B cell (primary cell): ENCODE results near the gene COLQ. TPM values are rescaled to one million over a fixed set of nuclear protein-coding genes. Genes with fewer than 3 reads are reported as not detected.
"Not testable (repeated sequence)": the region's sequence is repeated elsewhere in the genome, so short reads cannot be mapped to it uniquely, and the experiment has no call there.

ENCODE experiments used
- ATAC-seq: fragments of 200-7000 bp; cut with Tn5 transposase; one replicate; pipeline ENCODE4 v1.10.0; 2021; ENCODE audit warnings: low read depth, mild to moderate bottlenecking, moderate number of reproducible peaks, moderate library complexity
- CTCF ChIA-PET: fragments of 350-600 bp; sonication (Branson Sonifier 250); formaldehyde crosslinking; loops from one replicate; lab custom pipeline; 2021; ENCODE audit warnings: antibody characterized with exemption, inconsistent platforms; lab: Charles Lee
- POLR2A ChIA-PET: fragments of 350-600 bp; sonication (Branson Sonifier 250); formaldehyde crosslinking; loops from one replicate; lab custom pipeline; 2021; ENCODE audit warnings: antibody characterized with exemption; lab: Charles Lee
- DNase-seq: peaks from one replicate; pipeline ENCODE4 v3.0.0; 2013
- H2AFZ ChIP-seq: 2 replicates; pipeline ENCODE4 v1.6.1; 2012; ENCODE audit warnings: mild to moderate bottlenecking, low read depth, low read length; ENCODE audit not compliant: insufficient read depth, poor library complexity, severe bottlenecking
- H3K27ac ChIP-seq, 2 donors: 1 replicate in 1 of 2; 2 replicates in 1 of 2; pipeline ENCODE4 v1.5.1; 2012 to 2013; ENCODE audit warnings: low read length in 2 of 2, mild to moderate bottlenecking in 2 of 2, moderate library complexity in 1 of 2
- H3K27me3 ChIP-seq, 4 experiments: fragments of 200-600 bp in 1 of 4; sonication (generic) in 1 of 4; replicated peaks in 1 of 4; 1 replicate in 2 of 4; 2 replicates in 2 of 4; pipeline versions ENCODE4 v1.6.1 to v1.7.0; 2013 to 2016; ENCODE audit warnings: low read length in 3 of 4, mild to moderate bottlenecking in 2 of 4, mixed read lengths in 1 of 4, moderate library complexity in 1 of 4; ENCODE audit not compliant: insufficient read depth in 4 of 4, control insufficient read depth in 3 of 4; ENCODE audit errors: control extremely low read depth in 1 of 4
- H3K36me3 ChIP-seq, 2 experiments: replicated peaks in 1 of 2; 1 replicate in 1 of 2; 2 replicates in 1 of 2; pipeline versions ENCODE4 v1.6.1 to v1.7.1; 2013; ENCODE audit warnings: low read length in 1 of 2; ENCODE audit not compliant: insufficient read depth in 2 of 2, control insufficient read depth in 1 of 2; ENCODE audit errors: control extremely low read depth in 1 of 2, extremely low read depth in 1 of 2
- H3K4me1 ChIP-seq, 2 donors: fragments of 200-600 bp in 1 of 2; sonication (generic) in 1 of 2; 1 replicate in 1 of 2; 2 replicates in 1 of 2; pipeline versions ENCODE4 v1.5.1 to v1.6.1; 2013 to 2017; ENCODE audit warnings: low read length in 2 of 2; ENCODE audit not compliant: control insufficient read depth in 2 of 2, insufficient read depth in 2 of 2
- H3K4me2 ChIP-seq: replicated peaks from 2 replicates; pipeline ENCODE3; 2012; ENCODE audit warnings: mild to moderate bottlenecking, low read depth, low read length; ENCODE audit not compliant: poor library complexity, severe bottlenecking
- H3K4me3 ChIP-seq, 5 experiments: fragments of 200-600 bp in 1 of 5; sonication (generic) in 1 of 5; 1 replicate in 3 of 5; 2 replicates in 2 of 5; pipeline versions ENCODE4 v1.5.1 to v1.7.0; 2011 to 2016; ENCODE audit warnings: low read length in 4 of 5, mild to moderate bottlenecking in 4 of 5, low read depth in 2 of 5, control low read depth in 1 of 5, moderate library complexity in 1 of 5; ENCODE audit not compliant: insufficient read depth in 1 of 5; ENCODE audit errors: control extremely low read depth in 1 of 5, extremely low read depth in 1 of 5
- H3K79me2 ChIP-seq: fragments of 200-600 bp; sonication (generic); one replicate; pipeline ENCODE4 v1.6.0; 2016; ENCODE audit warnings: low read length; ENCODE audit not compliant: control insufficient read depth, insufficient read depth
- H3K9ac ChIP-seq: fragments of 200-600 bp; sonication (generic); 2 replicates; pipeline ENCODE4 v1.6.1; 2017; ENCODE audit warnings: mild to moderate bottlenecking, low read length, moderate library complexity
- H3K9me3 ChIP-seq, 3 donors: one replicate each; pipeline versions ENCODE4 v1.6.1 to v1.7.1; 2013; ENCODE audit warnings: low read length in 2 of 3; ENCODE audit not compliant: control insufficient read depth in 2 of 3, insufficient read depth in 1 of 3; ENCODE audit errors: control extremely low read depth in 1 of 3
- H4K20me1 ChIP-seq: 2 replicates; pipeline ENCODE4 v1.6.0; 2012; ENCODE audit warnings: mild to moderate bottlenecking, low read length; ENCODE audit not compliant: insufficient read depth, control insufficient read depth, poor library complexity, severe bottlenecking
- H3K27ac Mint-ChIP-seq: one replicate; pipeline ENCODE4 v1.8.0; 2021; ENCODE audit warnings: mixed read lengths
- H3K27me3 Mint-ChIP-seq: one replicate; pipeline ENCODE4 v1.8.0; 2021; ENCODE audit warnings: mixed read lengths
- H3K4me1 Mint-ChIP-seq: one replicate; pipeline ENCODE4 v1.8.0; 2021; ENCODE audit warnings: mixed read lengths
- H3K4me3 Mint-ChIP-seq: one replicate; pipeline ENCODE4 v1.8.0; 2021; ENCODE audit warnings: mixed read lengths
- H3K9me3 Mint-ChIP-seq: one replicate; pipeline ENCODE4 v1.8.0; 2022; ENCODE audit warnings: mixed read lengths; ENCODE audit not compliant: insufficient read depth
- EZH2 ChIP-seq: IDR thresholded peaks from 2 replicates; pipeline ENCODE4 v1.6.1; 2012; ENCODE audit warnings: borderline replicate concordance, low read depth, mild to moderate bottlenecking, moderate library complexity, low read length; ENCODE audit not compliant: insufficient read depth, poor library complexity, severe bottlenecking
- WGBS: methylation state at CpG from one replicate; pipeline ENCODE4 v1.1.5; 2013; ENCODE audit warnings: missing lambda C conversion rate; ENCODE audit not compliant: insufficient coverage; 5-methylcytosine and 5-hydroxymethylcytosine counted together
- intact Hi-C: fragments of 100-400 bp; cut with micrococcal nuclease; formaldehyde crosslinking; loops from one replicate; pipeline ENCODE4 v1.10.0; 2022
- polyA plus RNA-seq: library from polyadenylated mRNA; depleted of rRNA; stranded (reverse); fragments of >200 nt; gene quantifications from 2 replicates; pipeline ENCODE4 v1.2.3, GENCODE V29; 2012
- total RNA-seq, 2 donors: library from RNA; stranded (reverse); fragments of 120-200 nt in 1 of 2; gene quantifications; 1 replicate in 1 of 2; 2 replicates in 1 of 2; pipeline versions ENCODE4 v1.2.3 to v1.2.4, GENCODE V29; 2013 to 2022
- TF ChIP-seq, protein P1 (sequence below): fragments of 200-600 bp; IDR thresholded peaks from one replicate; pipeline ENCODE4 v1.8.0; 2022; ENCODE audit warnings: antibody characterized with exemption, mild to moderate bottlenecking

COLQ gene
- total and polyA plus RNA-seq, 2 donors (not counting 1 experiment from before 2014, with no cell fraction given) = 1.9 to 2.5 TPM

DNA sequence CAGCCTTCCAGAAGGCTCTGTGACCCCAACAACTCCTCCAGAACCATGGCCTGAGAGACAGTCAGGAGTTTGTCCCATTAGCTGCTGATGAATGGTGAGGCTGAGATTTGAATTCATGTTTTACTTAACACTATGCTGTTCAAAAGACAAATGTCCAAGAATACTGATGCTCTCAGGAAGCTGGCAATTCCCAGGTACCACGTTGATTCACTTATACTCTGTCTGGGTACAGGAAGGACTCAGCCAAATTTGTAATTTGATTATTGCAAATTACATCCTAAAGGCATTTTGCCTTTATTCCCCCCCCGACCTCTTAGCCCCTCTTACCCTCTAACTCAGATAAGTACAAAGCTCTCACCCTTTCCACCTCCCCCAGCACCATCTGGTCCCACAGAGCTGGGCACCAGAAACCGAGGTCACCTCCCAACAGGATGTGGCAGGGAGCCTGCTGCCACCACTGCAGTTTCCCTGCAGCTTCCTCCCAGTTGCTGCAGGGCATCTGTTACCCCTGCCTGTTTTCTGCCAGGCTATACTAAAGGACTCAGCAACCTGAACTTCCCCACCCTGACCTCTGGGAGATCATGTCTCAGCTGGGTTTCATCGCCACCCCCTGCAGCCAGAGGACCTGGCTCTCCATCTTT is 60.5 kb downstream of the COLQ start:
- Histone ChIP-seq H3K36me3 (no peaks in the 10 kb centered on the region), H2AFZ (no peak overlapping the region), H3K4me2 (no peak overlapping the region), H3K4me3 (no peak overlapping the region), H3K27ac (no peak overlapping the region), H3K79me2 (no peaks in the 10 kb centered on the region), H3K9me3 (no peaks in the 10 kb centered on the region), H4K20me1 (no peaks in the 10 kb centered on the region), H3K27me3 (no peaks in the 10 kb centered on the region), H3K4me1 (no peaks in the 10 kb centered on the region), H3K9ac (no peak overlapping the region)
- no peak for DNase-seq
- no peak for TF ChIP-seq EZH2
- TF ChIP-seq, protein P1, sequence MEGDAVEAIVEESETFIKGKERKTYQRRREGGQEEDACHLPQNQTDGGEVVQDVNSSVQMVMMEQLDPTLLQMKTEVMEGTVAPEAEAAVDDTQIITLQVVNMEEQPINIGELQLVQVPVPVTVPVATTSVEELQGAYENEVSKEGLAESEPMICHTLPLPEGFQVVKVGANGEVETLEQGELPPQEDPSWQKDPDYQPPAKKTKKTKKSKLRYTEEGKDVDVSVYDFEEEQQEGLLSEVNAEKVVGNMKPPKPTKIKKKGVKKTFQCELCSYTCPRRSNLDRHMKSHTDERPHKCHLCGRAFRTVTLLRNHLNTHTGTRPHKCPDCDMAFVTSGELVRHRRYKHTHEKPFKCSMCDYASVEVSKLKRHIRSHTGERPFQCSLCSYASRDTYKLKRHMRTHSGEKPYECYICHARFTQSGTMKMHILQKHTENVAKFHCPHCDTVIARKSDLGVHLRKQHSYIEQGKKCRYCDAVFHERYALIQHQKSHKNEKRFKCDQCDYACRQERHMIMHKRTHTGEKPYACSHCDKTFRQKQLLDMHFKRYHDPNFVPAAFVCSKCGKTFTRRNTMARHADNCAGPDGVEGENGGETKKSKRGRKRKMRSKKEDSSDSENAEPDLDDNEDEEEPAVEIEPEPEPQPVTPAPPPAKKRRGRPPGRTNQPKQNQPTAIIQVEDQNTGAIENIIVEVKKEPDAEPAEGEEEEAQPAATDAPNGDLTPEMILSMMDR = no peak
- intact Hi-C loops = no loop called here
- Mint-ChIP-seq H3K9me3 (no peaks in the 10 kb centered on the region), H3K27me3 (no peaks in the 10 kb centered on the region), H3K4me1 (no peaks in the 10 kb centered on the region), H3K4me3 (no peak overlapping the region), H3K27ac (no peak overlapping the region)
- ATAC-seq = no peak
- ChIA-PET CTCF (no interaction called here), POLR2A (no interaction called here)
- WGBS = 7% methylated on average over 4 of the region's 4 CpGs

DNA sequence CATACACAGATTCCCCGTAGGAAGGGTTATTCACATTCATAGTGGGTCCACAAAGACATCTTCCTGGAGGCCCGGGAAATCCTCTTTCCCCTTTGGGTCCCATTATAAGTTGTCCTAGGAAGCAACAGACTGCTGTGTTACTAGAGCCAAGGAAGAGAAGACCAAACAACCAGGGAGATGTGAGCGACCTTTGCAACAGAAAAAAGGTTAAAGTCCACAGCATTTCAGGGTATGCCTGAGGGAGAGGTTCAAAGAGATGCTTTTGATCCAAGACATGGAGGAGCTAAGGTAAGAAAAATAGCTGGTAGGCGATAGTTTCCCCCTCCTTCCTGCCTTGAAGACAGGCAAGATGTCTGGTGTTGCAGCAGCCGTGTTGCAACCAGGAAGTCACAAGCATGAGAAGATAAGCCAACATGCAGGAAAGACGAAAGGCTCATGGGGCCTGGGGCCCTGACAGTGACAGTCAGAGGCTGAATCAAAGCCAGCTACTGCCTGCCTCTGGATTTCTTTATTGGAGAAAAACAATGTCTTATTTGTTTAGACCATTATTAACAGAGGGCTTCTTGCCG is 63.2 kb downstream of the COLQ start:
- no peak for ATAC-seq
- Histone ChIP-seq H3K27me3 (no peaks in the 10 kb centered on the region), H3K9ac (no peak overlapping the region), H3K79me2 (no peaks in the 10 kb centered on the region), H4K20me1 (no peaks in the 10 kb centered on the region), H3K4me1 (no peaks in the 10 kb centered on the region), H2AFZ (no peak overlapping the region), H3K36me3 (no peaks in the 10 kb centered on the region), H3K27ac (no peak overlapping the region), H3K9me3 (no peaks in the 10 kb centered on the region), H3K4me3 (no peak overlapping the region), H3K4me2 (no peak overlapping the region)
- no peaks in the 10 kb centered on the region for H3K27me3 Mint-ChIP-seq
- no peak overlapping the region for H3K27ac Mint-ChIP-seq
- H3K4me3 Mint-ChIP-seq = no peak overlapping the region
- intact Hi-C loops = no loop called here
- H3K9me3 Mint-ChIP-seq = no peaks in the 10 kb centered on the region
- WGBS = 86% methylated on average over 5 of the region's 7 CpGs
- ChIA-PET CTCF (no interaction called here), POLR2A (no interaction called here)
- no peaks in the 10 kb centered on the region for H3K4me1 Mint-ChIP-seq
- no peak for DNase-seq
- TF ChIP-seq EZH2 = no peak
- TF ChIP-seq, protein P1 = no peak

DNA sequence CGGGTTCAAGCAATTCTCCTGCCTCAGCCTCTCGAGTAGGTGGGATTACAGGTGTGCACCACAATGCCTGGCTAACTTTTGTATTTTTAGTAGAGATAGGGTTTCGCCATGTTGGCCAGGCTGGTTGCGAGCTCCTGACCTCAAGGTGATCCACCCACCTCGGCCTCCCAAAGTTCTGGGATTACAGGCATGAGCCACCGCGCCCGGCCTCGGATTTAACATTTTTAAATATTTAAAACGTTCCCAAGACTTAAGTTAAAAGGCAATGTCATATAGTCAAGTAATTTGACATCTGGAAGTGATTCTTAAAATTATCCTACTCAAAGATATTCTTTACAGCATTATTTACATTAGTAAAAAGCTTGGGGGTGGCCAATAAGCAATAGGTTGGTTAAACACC is 64.6 kb downstream of the COLQ start:
- H3K4me3 Mint-ChIP-seq, H3K27me3 Mint-ChIP-seq, H3K79me2 ChIP-seq, POLR2A ChIA-PET, H3K4me1 Mint-ChIP-seq, H3K4me2 ChIP-seq, H3K9me3 ChIP-seq, H3K27me3 ChIP-seq, H3K27ac ChIP-seq, intact Hi-C loops, H3K9me3 Mint-ChIP-seq, DNase-seq, H4K20me1 ChIP-seq, CTCF ChIA-PET, H3K4me1 ChIP-seq, ATAC-seq, H3K9ac ChIP-seq, H3K4me3 ChIP-seq, H3K27ac Mint-ChIP-seq, H3K36me3 ChIP-seq, H2AFZ ChIP-seq: not testable (repeated sequence)
- WGBS = 100% methylated on average over 3 of the region's 10 CpGs
